GM23338 (cell line): ENCODE data around the gene AP5M1.

Source experiments
- CREB1 ChIP-seq: fragments of 250-450 bp; sonication (Bioruptor Pico); IDR thresholded peaks from 2 replicates; pipeline ENCODE4 v1.5.0; 2020; ENCODE audit warnings: low read depth, mild to moderate bottlenecking, moderate library complexity
- EZH2 ChIP-seq: fragments of 200-600 bp; sonication (generic); IDR thresholded peaks from one replicate; pipeline ENCODE4 v1.8.0; 2017; ENCODE audit warnings: antibody characterized with exemption, mild to moderate bottlenecking, low read depth; ENCODE audit not compliant: unreplicated experiment
- EZH2phosphoT487 ChIP-seq: fragments of 200-600 bp; sonication (generic); IDR thresholded peaks from one replicate; pipeline ENCODE4 v1.8.1; 2018; ENCODE audit warnings: antibody characterized with exemption; ENCODE audit not compliant: unreplicated experiment
- JUNB ChIP-seq: IDR thresholded peaks from one replicate; pipeline ENCODE4 v1.6.1; 2016; ENCODE audit warnings: antibody characterized with exemption; ENCODE audit not compliant: unreplicated experiment
- REST ChIP-seq: IDR thresholded peaks from one replicate; pipeline ENCODE4 v1.6.1; 2018; ENCODE audit warnings: antibody characterized with exemption; ENCODE audit not compliant: unreplicated experiment
- ZNF331 ChIP-seq: fragments of 250-450 bp; sonication (Bioruptor Pico); IDR thresholded peaks from 2 replicates; pipeline ENCODE4 v1.5.0; 2020; ENCODE audit warnings: low read depth, mild to moderate bottlenecking, moderate library complexity
- TF ChIP-seq, protein P1 (sequence below), 2 experiments: fragments of 200-600 bp in 1 of 2; sonication (generic) in 1 of 2; conservative IDR thresholded peaks; 2 replicates each; pipeline versions ENCODE4 v1.5.1 to v1.6.1; 2016 to 2017; ENCODE audit warnings: antibody characterized with exemption in 2 of 2, low read depth in 2 of 2, mild to moderate bottlenecking in 2 of 2, moderate library complexity in 1 of 2

DNA sequence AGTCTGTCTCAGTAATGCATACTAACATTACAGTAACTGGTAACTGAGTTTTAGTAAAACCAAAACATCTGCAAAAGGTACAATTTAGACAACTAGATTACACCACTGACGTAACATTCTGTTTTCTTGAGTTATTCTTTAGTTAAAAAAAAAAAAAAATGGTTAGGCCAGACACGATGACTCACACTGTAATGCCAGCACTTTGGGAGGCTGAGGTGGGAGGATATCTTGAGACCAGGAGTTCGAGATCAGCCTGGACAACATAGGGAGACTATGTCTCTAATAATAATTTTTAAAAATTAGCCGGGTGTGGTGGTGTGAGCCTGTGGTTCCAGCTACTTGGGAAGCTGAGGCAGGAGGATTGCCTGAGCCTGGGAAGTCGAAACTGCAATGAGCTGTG is 34.1 kb downstream of the AP5M1 start:
- TF ChIP-seq, protein P1, sequence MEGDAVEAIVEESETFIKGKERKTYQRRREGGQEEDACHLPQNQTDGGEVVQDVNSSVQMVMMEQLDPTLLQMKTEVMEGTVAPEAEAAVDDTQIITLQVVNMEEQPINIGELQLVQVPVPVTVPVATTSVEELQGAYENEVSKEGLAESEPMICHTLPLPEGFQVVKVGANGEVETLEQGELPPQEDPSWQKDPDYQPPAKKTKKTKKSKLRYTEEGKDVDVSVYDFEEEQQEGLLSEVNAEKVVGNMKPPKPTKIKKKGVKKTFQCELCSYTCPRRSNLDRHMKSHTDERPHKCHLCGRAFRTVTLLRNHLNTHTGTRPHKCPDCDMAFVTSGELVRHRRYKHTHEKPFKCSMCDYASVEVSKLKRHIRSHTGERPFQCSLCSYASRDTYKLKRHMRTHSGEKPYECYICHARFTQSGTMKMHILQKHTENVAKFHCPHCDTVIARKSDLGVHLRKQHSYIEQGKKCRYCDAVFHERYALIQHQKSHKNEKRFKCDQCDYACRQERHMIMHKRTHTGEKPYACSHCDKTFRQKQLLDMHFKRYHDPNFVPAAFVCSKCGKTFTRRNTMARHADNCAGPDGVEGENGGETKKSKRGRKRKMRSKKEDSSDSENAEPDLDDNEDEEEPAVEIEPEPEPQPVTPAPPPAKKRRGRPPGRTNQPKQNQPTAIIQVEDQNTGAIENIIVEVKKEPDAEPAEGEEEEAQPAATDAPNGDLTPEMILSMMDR (conservative IDR thresholded peaks at IDR 0.05; ENCODE audit: low read depth in 2 of 2), result no peak
- TF ChIP-seq ZNF331 (no peak), EZH2phosphoT487 (no peak), JUNB (no peak), REST (no peak), CREB1 (CRISPR knock-in tag) (no peak), EZH2 (no peak)
